Caki2 (cell line): ENCODE measurements around the gene ZNF226. TPM values are rescaled to one million over a fixed set of nuclear protein-coding genes. Genes with fewer than 3 reads are reported as not detected.
"Not testable (repeated sequence)": the region's sequence is repeated elsewhere in the genome, so short reads cannot be mapped to it uniquely, and the experiment has no call there.

Experiments
- DNase-seq: peaks from one replicate; pipeline ENCODE4 v3.0.0-alpha.2; 2015; ENCODE audit warnings: low read depth
- in situ Hi-C: cut with HindIII; loops from 2 replicates; pipeline ENCODE4 v1.10.0; 2016; ENCODE audit warnings: low sequenced_read_pairs, low pct_unique_long_range_greater_than_20kb, mixed read lengths
- total RNA-seq: library from RNA; depleted of rRNA; stranded (reverse); fragments of >200 nt; shearing (Covaris generic); gene quantifications from 2 replicates; pipeline ENCODE4 v1.2.3, GENCODE V29; 2014; ENCODE audit warnings: low replicate concordance; rRNA removed

ZNF226 gene
- total RNA-seq, 1 experiment from 2014 or later = 15.7 TPM

GRCh38 chr19:44203877-44204276, 39.0 kb downstream of the ZNF226 start:
- DNase-seq, in situ Hi-C loops: not testable (repeated sequence)

GRCh38 chr19:44204772-44205171, 39.9 kb downstream of the ZNF226 start:
- in situ Hi-C loops = no loop called here
- DNase-seq = no peak

GRCh38 chr19:44207126-44207803, 42.4 kb downstream of the ZNF226 start:
- DNase-seq = peak; percentile 92
- in situ Hi-C loops = no loop called here

DNA sequence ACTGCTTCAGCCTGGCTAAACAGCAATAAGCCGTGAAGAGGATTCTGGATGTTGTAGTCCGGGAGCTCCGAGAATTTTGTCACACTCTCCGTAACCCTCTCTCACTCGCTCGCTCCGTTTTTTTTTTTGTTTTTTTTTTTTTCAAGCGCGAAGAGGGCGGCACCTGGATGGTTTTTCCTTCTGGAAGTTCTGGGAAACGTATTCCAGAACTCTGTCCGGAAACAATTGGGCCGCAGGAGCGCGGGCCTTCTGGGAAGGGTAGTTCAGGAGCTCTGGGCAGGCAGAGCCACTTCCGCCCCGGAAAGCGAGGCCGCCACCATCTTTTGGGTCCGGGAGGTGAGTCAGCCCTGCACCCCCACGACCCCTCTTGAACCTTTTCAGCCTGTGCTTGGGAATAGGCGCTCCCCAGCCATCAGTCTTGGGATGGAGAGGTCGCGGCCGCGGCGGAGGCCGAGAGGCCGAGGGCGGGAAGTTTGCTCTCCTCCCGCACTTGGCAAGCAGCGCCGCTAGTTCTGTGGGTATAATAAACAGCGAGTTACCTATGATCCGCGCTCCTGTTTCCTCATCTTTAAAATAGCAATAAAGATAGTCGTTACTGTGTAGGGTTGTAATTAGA, 47.5 kb downstream of the ZNF226 start, which contains the start of gene ZNF227:
TSS of gene ZNF227 (plus strand) at position 283 of the 616 bp plus-strand sequence. CDS start 5,261 bp downstream, outside the sequence.
- in situ Hi-C loops = no loop called here
- DNase-seq = peak; percentile 99

- in situ Hi-C loops = no loop called here
- no peak for DNase-seq
Measured at GRCh38 chr19:44212866-44213346, 48.0 kb downstream of the ZNF226 start.

GRCh38 chr19:44219926-44220325, 55.0 kb downstream of the ZNF226 start:
- DNase-seq, in situ Hi-C loops: not testable (repeated sequence)

DNA sequence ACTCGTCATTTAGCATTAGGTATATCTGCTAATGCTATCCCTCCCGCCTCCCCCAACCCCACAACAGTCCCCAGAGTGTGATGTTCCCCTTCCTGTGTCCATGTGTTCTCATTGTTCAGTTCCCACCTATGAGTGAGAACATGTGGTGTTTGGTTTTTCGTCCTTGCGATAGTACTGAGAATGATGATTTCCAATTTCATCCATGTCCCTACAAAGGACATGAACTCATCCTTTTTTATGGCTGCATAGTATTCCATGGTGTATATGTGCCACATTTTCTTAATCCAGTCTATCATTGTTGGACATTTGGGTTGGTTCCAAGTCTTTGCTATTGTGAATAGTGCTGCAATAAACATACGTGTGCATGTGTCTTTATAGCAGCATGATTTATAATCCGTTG, 55.9 kb downstream of the ZNF226 start:
- DNase-seq, in situ Hi-C loops: not testable (repeated sequence)

DNA sequence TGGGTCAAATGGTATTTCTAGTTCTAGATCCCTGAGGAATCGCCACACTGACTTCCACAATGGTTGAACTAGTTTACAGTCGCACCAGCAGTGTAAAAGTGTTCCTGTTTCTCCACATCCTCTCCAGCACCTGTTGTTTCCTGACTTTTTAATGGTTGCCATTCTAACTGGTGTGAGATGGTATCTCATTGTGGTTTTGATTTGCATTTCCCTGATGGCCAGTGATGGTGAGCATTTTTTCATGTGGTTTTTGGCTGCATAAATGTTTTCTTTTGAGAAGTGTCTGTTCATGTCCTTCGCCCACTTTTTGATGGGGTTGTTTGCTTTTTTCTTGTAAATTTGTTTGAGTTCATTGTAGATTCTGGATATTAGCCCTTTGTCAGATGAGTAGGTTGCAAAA, 56.4 kb downstream of the ZNF226 start:
- DNase-seq, in situ Hi-C loops: not testable (repeated sequence)

Other genes starting within 250 kb of the ZNF226 start
- 25.6 and 31.6 TPM in 2 replicates for gene ZNF45, start 229.8 kb upstream of the ZNF226 start, total RNA-seq
- 2.7 and 20.4 TPM in 2 replicates for gene ZNF221, start 213.9 kb upstream of the ZNF226 start, total RNA-seq
- 10.3 and 13.5 TPM in 2 replicates for gene ZNF155, start 180.9 kb upstream of the ZNF226 start, total RNA-seq
- gene ZNF230, start 162.1 kb upstream of the ZNF226 start, total RNA-seq = 4.8 and 6.9 TPM in 2 replicates
- gene ZNF222, start 139.7 kb upstream of the ZNF226 start, total RNA-seq = 8.2 and 9.8 TPM in 2 replicates
- gene ZNF223, start 113.1 kb upstream of the ZNF226 start, total RNA-seq = 3.2 and 17.8 TPM in 2 replicates
- 0.58 and 1.4 TPM in 2 replicates for gene ZNF284, start 92.9 kb upstream of the ZNF226 start, total RNA-seq
- 7.0 and 10.6 TPM in 2 replicates for gene ZNF224, start 70.7 kb upstream of the ZNF226 start, total RNA-seq
- gene ZNF225, start 51.7 kb upstream of the ZNF226 start, total RNA-seq = 2.2 and 4.5 TPM in 2 replicates
- gene ZNF234, start 23.5 kb upstream of the ZNF226 start, total RNA-seq = 3.4 and 5.6 TPM in 2 replicates
- 8.4 and 27.4 TPM in 2 replicates for gene ZNF227, start 47.4 kb downstream of the ZNF226 start, total RNA-seq
- gene ZNF233, start 94.8 kb downstream of the ZNF226 start, total RNA-seq = 0.03 TPM in 1 of 2 replicates, not detected in the other
- 0.84 and 1.3 TPM in 2 replicates for gene ZNF235, start 139.9 kb downstream of the ZNF226 start, total RNA-seq
- gene ZNF112, start 191.6 kb downstream of the ZNF226 start, total RNA-seq = 2.0 and 3.2 TPM in 2 replicates
- 2.3 and 3.6 TPM in 2 replicates for gene ZNF285, start 236.5 kb downstream of the ZNF226 start, total RNA-seq